Stomach (tissue), 9 donors: ENCODE results near the gene TMEM255B. TPM values are rescaled to one million over a fixed set of nuclear protein-coding genes. Genes with fewer than 3 reads are reported as not detected.
A peak's percentile ranks its signal among the peaks of the same experiment; 100 is the strongest.

Experiments used
- DNase-seq, 2 donors: peaks; one replicate each; pipeline versions ENCODE4 v3.0.0 to v3.0.0-alpha.2; 2013 to 2019
- H3K27ac ChIP-seq, 5 donors: fragments of 200-600 bp in 4 of 5; sonication (generic) in 4 of 5; one replicate each; pipeline ENCODE4 v1.5.1; 2013 to 2019; ENCODE audit warnings: mild to moderate bottlenecking in 1 of 5, moderate library complexity in 1 of 5
- H3K27me3 ChIP-seq, 3 donors: fragments of 200-600 bp; sonication (generic); one replicate each; pipeline ENCODE4 v1.5.1; 2017 to 2019; ENCODE audit warnings: mixed run types in 1 of 3
- H3K36me3 ChIP-seq, 4 donors: fragments of 200-600 bp; sonication (generic); 1 replicate in 3 of 4; 2 replicates in 1 of 4; pipeline ENCODE4 v1.5.1; 2016 to 2019
- H3K4me1 ChIP-seq, 4 donors: fragments of 200-600 bp; sonication (generic); one replicate each; pipeline ENCODE4 v1.5.1; 2016 to 2019
- H3K4me3 ChIP-seq, 4 donors: fragments of 200-600 bp; sonication (generic) in 3 of 4; one replicate each; pipeline ENCODE4 v1.5.1; 2016 to 2019; ENCODE audit warnings: mild to moderate bottlenecking in 1 of 4
- H3K9me3 ChIP-seq, 4 donors: fragments of 200-600 bp; sonication (generic); one replicate each; pipeline ENCODE4 v1.5.1; 2016 to 2019
- CTCF ChIP-seq, 7 experiments: fragments of 450-650 bp in 4 of 7; fragments of 200-600 bp in 3 of 7; sonication (generic) in 3 of 7; IDR thresholded peaks; one replicate each; pipeline ENCODE4 v1.5.1; 2016 to 2019; ENCODE audit warnings: antibody characterized with exemption in 7 of 7, control low read depth in 2 of 7, mild to moderate bottlenecking in 1 of 7
- EP300 ChIP-seq: sonication (generic); formaldehyde crosslinking; IDR thresholded peaks from one replicate; pipeline ENCODE4 v1.6.1; 2017; ENCODE audit warnings: antibody characterized with exemption
- POLR2A ChIP-seq, 4 donors: fragments of 450-650 bp; IDR thresholded peaks; one replicate each; pipeline ENCODE4 v1.6.1; 2016; ENCODE audit warnings: antibody characterized with exemption in 4 of 4, control low read depth in 2 of 4, mild to moderate bottlenecking in 1 of 4, moderate library complexity in 1 of 4
- POLR2AphosphoS5 ChIP-seq, 3 donors: sonication (generic); formaldehyde crosslinking; IDR thresholded peaks; one replicate each; pipeline ENCODE4 v1.6.1; 2016; ENCODE audit warnings: antibody characterized with exemption in 3 of 3
- WGBS, 5 donors: extraction: QIAGEN DNeasy Blood & Tissue Kit in 3 of 5; methylation state at CpG; one replicate each; pipeline versions ENCODE4 v1.1.5 to v1.1.7; 2013 to 2018; 5-methylcytosine and 5-hydroxymethylcytosine counted together
- intact Hi-C: fragments of 100-400 bp; cut with DNase I; formaldehyde crosslinking; loops from one replicate; pipeline ENCODE4 v1.15.1; 2023; ENCODE audit warnings: low total_unique reads
- polyA plus RNA-seq, 3 donors: library from polyadenylated mRNA; stranded (reverse); fragments of 200-250 nt; gene quantifications; one replicate each; pipeline ENCODE4 v1.2.3, GENCODE V29; 2013
- total RNA-seq, 5 donors: library from RNA; depleted of rRNA; stranded (reverse); fragments of >200 nt; gene quantifications; one replicate each; pipeline versions ENCODE4 v1.1.0 to v1.2.3, GENCODE V29; 2014 to 2016
- donor health status: healthy with polysubstance abuse.
- donor health status: Bipolar disorder and iron deficiency.
- donor health status: healthy.

Gene TMEM255B
- total and polyA plus RNA-seq, 8 donors, result 1.3 to 7.9 (median 4.6) TPM; not detected in 1

- WGBS, 5 donors, result 8 to 18% (median 10%) methylated on average over 10 of the region's 10 CpGs
- Histone ChIP-seq H3K4me1 (peaks cover 42 to 55% (median 48%) of the 10 kb centered on the region in 4 donors), H3K4me3 (peak overlapping the region; percentile 73 to 89 (median 79)), H3K36me3 (no peaks in the 10 kb centered on the region), H3K27me3 (peaks cover 0 to 24% (median 0%) of the 10 kb centered on the region in 3 donors), H3K27ac (peak overlapping the region; percentile 45 to 94 (median 92)), H3K9me3 (no peaks in the 10 kb centered on the region)
- no peak for TF ChIP-seq EP300
- peak in 1 of 2 donors; percentile 42 for DNase-seq
- intact Hi-C loops, result no loop called here
These were observed 105.4 kb downstream of the TMEM255B start for GRCh38 chr13:113864273-113864890.

- no peak overlapping the region for H3K27ac ChIP-seq
- intact Hi-C loops, result no loop called here
- TF ChIP-seq POLR2A (IDR thresholded peaks at IDR 0.05) (no peak), EP300 (no peak), POLR2AphosphoS5 (IDR thresholded peaks at IDR 0.05) (no peak), CTCF (IDR thresholded peaks at IDR 0.05) (no peak)
- DNase-seq, result no peak
- peaks cover 33 to 45% (median 39%) of the 10 kb centered on the region in 4 donors for H3K4me1 ChIP-seq
- WGBS, 5 donors, result 85 to 98% (median 97%) methylated on average over 4 of the region's 4 CpGs
- H3K36me3 ChIP-seq, result no peaks in the 10 kb centered on the region
- peaks cover 0 to 24% (median 0%) of the 10 kb centered on the region in 3 donors for H3K27me3 ChIP-seq
- H3K4me3 ChIP-seq, result no peak overlapping the region
- H3K9me3 ChIP-seq, result no peaks in the 10 kb centered on the region
These were observed 106.4 kb downstream of the TMEM255B start for GRCh38 chr13:113865427-113865826.

Other genes starting within 250 kb of the TMEM255B start
- gene TFDP1, start 174.5 kb upstream of the TMEM255B start, total RNA-seq, result 100 to 1,000 TPM in 2 of 5 donors, 10 to 100 TPM in 3; 35.3 to 207 (median 59.1) TPM
- gene TFDP1, start 174.5 kb upstream of the TMEM255B start, polyA plus RNA-seq, result 10 to 100 TPM; 27.3 to 57.2 (median 55.3) TPM
- gene ATP4B, start 101.0 kb upstream of the TMEM255B start, total RNA-seq, result 100 to 1,000 TPM in 4 of 5 donors, under 1 TPM in 1; 0.87 to 585 (median 347) TPM
- gene ATP4B, start 101.0 kb upstream of the TMEM255B start, polyA plus RNA-seq, result 100 to 1,000 TPM; 143 to 490 (median 170) TPM
- gene GRK1, start 92.0 kb upstream of the TMEM255B start, total RNA-seq, result not detected
- gene GRK1, start 92.0 kb upstream of the TMEM255B start, polyA plus RNA-seq, result not detected
- gene GAS6, start 104.8 kb downstream of the TMEM255B start, total RNA-seq, result 100 to 1,000 TPM in 2 of 5 donors, 10 to 100 TPM in 3; 31.4 to 409 (median 93.4) TPM
- 100 to 1,000 TPM in 1 of 3 donors, 10 to 100 TPM in 2; 34.7 to 109 (median 62.0) TPM for gene GAS6, start 104.8 kb downstream of the TMEM255B start, polyA plus RNA-seq
- 10 to 100 TPM in 2 of 5 donors, 1 to 10 TPM in 1, under 1 TPM in 1, not detected in 1; 0.58 to 32.6 (median 12.0) TPM for gene C13orf46, start 214.8 kb downstream of the TMEM255B start, total RNA-seq
- gene C13orf46, start 214.8 kb downstream of the TMEM255B start, polyA plus RNA-seq, result 10 to 100 TPM in 1 of 3 donors, 1 to 10 TPM in 1, under 1 TPM in 1; 0.95 to 17.6 (median 8.7) TPM